Keratinocyte (primary cell): Measurements from ENCODE around the gene ACBD7. TPM values are rescaled to one million over a fixed set of nuclear protein-coding genes. Genes with fewer than 3 reads are reported as not detected.

Experiments
- DNase-seq: peaks from one replicate; pipeline ENCODE4 v3.0.0-alpha.2; 2011; ENCODE audit warnings: low read depth, missing footprints, low spot score
- FAIRE-seq: peaks from 2 replicates; lab custom pipeline; 2011; peaks lifted over from hg19 to GRCh38; lab: Jason Lieb, UNC
- H2AFZ ChIP-seq: 2 replicates; pipeline ENCODE4 v1.6.0; 2012; ENCODE audit warnings: low read length, control low read depth, inconsistent platforms; ENCODE audit not compliant: control insufficient read depth
- H3K27ac ChIP-seq: 2 replicates; pipeline ENCODE4 v1.5.1; 2011; ENCODE audit warnings: low read length; ENCODE audit not compliant: control insufficient read depth, insufficient read depth
- H3K27me3 ChIP-seq: 3 replicates; pipeline ENCODE4 v1.6.0; 2011; ENCODE audit warnings: low read length; ENCODE audit not compliant: control insufficient read depth, insufficient read depth; ENCODE audit errors: extremely low read depth
- H3K36me3 ChIP-seq, 2 experiments: 2 replicates in 1 of 2; 3 replicates in 1 of 2; pipeline ENCODE4 v1.5.1; 2011; ENCODE audit warnings: low read length in 2 of 2, mild to moderate bottlenecking in 1 of 2; ENCODE audit not compliant: control insufficient read depth in 2 of 2, insufficient read depth in 2 of 2; ENCODE audit errors: extremely low read depth in 1 of 2
- H3K4me1 ChIP-seq: 3 replicates; pipeline ENCODE4 v1.5.1; 2011; ENCODE audit warnings: low read length; ENCODE audit not compliant: control insufficient read depth, insufficient read depth; ENCODE audit errors: extremely low read depth
- H3K4me2 ChIP-seq: 3 replicates; pipeline ENCODE4 v1.6.0; 2011; ENCODE audit warnings: low read depth, low read length; ENCODE audit not compliant: control insufficient read depth, insufficient read depth; ENCODE audit errors: extremely low read depth
- H3K4me3 ChIP-seq, 3 experiments: fragments of 200-600 bp in 1 of 3; sonication (generic) in 1 of 3; 2 replicates in 2 of 3; 3 replicates in 1 of 3; pipeline ENCODE4 v1.5.1; 2011 to 2016; ENCODE audit warnings: low read length in 3 of 3, mild to moderate bottlenecking in 3 of 3, control low read depth in 2 of 3, inconsistent platforms in 1 of 3, low read depth in 1 of 3, mixed read lengths in 1 of 3, mixed run types in 1 of 3, moderate library complexity in 1 of 3; ENCODE audit not compliant: control insufficient read depth in 2 of 3, insufficient read depth in 2 of 3; ENCODE audit errors: extremely low read depth in 1 of 3
- H3K79me2 ChIP-seq: 2 replicates; pipeline ENCODE4 v1.6.0; 2012; ENCODE audit warnings: low read length; ENCODE audit not compliant: control insufficient read depth, insufficient read depth
- H3K9ac ChIP-seq: 3 replicates; pipeline ENCODE4 v1.6.0; 2011; ENCODE audit warnings: low read length; ENCODE audit not compliant: control insufficient read depth, insufficient read depth; ENCODE audit errors: extremely low read depth
- H3K9me1 ChIP-seq: 3 replicates; pipeline ENCODE4 v1.6.0; 2011; ENCODE audit warnings: low read length; ENCODE audit not compliant: control insufficient read depth, insufficient read depth; ENCODE audit errors: extremely low read depth
- H3K9me3 ChIP-seq: 2 replicates; pipeline ENCODE4 v1.5.1; 2012; ENCODE audit warnings: low read depth, low read length; ENCODE audit not compliant: control insufficient read depth
- H4K20me1 ChIP-seq: 3 replicates; pipeline ENCODE4 v1.6.0; 2011; ENCODE audit warnings: low read length; ENCODE audit not compliant: control insufficient read depth, insufficient read depth; ENCODE audit errors: extremely low read depth
- CTCF ChIP-seq, 3 experiments: IDR thresholded peaks in 1 of 3; conservative IDR thresholded peaks in 1 of 3; optimal IDR thresholded peaks in 1 of 3; 2 replicates in 2 of 3; 3 replicates in 1 of 3; pipeline versions ENCODE3 to v1.5.1; 2011; ENCODE audit warnings: low read length in 3 of 3, mild to moderate bottlenecking in 3 of 3, moderate library complexity in 2 of 3, control low read depth in 1 of 3, inconsistent platforms in 1 of 3; ENCODE audit not compliant: insufficient read depth in 2 of 3; ENCODE audit errors: extremely low read depth in 1 of 3
- EZH2 ChIP-seq: IDR thresholded peaks from one replicate; pipeline ENCODE4 v1.6.1; 2012; ENCODE audit warnings: inconsistent platforms, mild to moderate bottlenecking, low read length, moderate library complexity
- dilution Hi-C: fragments of 300-500 bp; cut with MboI; formaldehyde crosslinking; loops from one replicate; pipeline ENCODE4 v1.7.0; 2020; ENCODE audit warnings: low sequenced_read_pairs; ENCODE audit not compliant: extremely low pct_ligation_motif_present
- polyA plus RNA-seq, 5 experiments: library from polyadenylated mRNA; depleted of rRNA in 3 of 5; stranded (reverse) in 3 of 5; stranded (forward) in 1 of 5; unstranded in 1 of 5; fragments of >200 nt; gene quantifications; 1 replicate in 1 of 5; 2 replicates in 3 of 5; 3 replicates in 1 of 5; pipeline versions ENCODE4 v1.2.1 to v1.2.3, GENCODE V29; 2011 to 2012; ENCODE audit warnings: missing spikeins in 2 of 5, low read depth in 1 of 5, low replicate concordance in 1 of 5

ACBD7 gene
- polyA plus RNA-seq, 1 donor (not counting 4 experiments of a cell fraction or from before 2014, with no cell fraction given): 0.20 TPM

DNA sequence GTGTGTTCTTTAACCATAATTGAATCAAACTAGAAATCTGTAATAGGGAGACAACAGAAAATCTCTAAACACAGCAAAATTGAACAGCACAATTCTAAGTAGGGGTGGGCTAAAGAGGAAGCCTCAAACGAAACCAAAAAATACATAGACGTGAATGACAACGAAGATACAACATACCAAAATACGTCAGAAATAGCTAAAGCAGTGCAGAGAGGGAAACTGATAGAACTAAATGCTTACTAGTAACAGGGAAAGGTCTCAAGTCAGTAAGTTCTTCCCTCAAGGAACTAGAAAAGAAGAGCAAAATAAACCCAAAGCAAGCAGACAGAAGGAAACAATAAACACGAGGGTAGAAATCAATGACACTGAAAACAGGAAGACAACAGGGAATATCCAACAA, 27.6 kb upstream of the ACBD7 start:
- DNase-seq (no peak), FAIRE-seq (no peak)
- Histone ChIP-seq H3K9me1 (no peaks in the 10 kb centered on the region), H3K9ac (no peak overlapping the region), H3K79me2 (no peaks in the 10 kb centered on the region), H3K36me3 (peaks cover 12 to 23% of the 10 kb centered on the region in 2 experiments), H4K20me1 (no peaks in the 10 kb centered on the region), H3K27ac (no peak overlapping the region), H3K4me1 (peaks cover 6% of the 10 kb centered on the region), H3K4me2 (no peak overlapping the region), H3K9me3 (no peaks in the 10 kb centered on the region), H3K4me3 (no peak overlapping the region), H2AFZ (no peak overlapping the region), H3K27me3 (no peaks in the 10 kb centered on the region)
- no peak for TF ChIP-seq CTCF (optimal IDR thresholded peaks at IDR 0.05 in 1 of 3, IDR thresholded peaks at IDR 0.05 in 1 of 3, conservative IDR thresholded peaks at IDR 0.05 in 1 of 3; ENCODE audit: extremely low read depth in 1 of 3, insufficient read depth in 2 of 3, low read length in 3 of 3)
- no peak for TF ChIP-seq EZH2
- dilution Hi-C loops: no loop called here

GRCh38 chr10:15113766-15114165, 25.2 kb upstream of the ACBD7 start:
- H3K4me2 ChIP-seq: no peak overlapping the region
- H3K9me1 ChIP-seq: no peaks in the 10 kb centered on the region
- no peaks in the 10 kb centered on the region for H3K9me3 ChIP-seq
- no peak for FAIRE-seq
- TF ChIP-seq EZH2 (no peak), CTCF (optimal IDR thresholded peaks at IDR 0.05 in 1 of 3, IDR thresholded peaks at IDR 0.05 in 1 of 3, conservative IDR thresholded peaks at IDR 0.05 in 1 of 3; ENCODE audit: extremely low read depth in 1 of 3, insufficient read depth in 2 of 3, low read length in 3 of 3) (no peak)
- H4K20me1 ChIP-seq: no peaks in the 10 kb centered on the region
- no peak overlapping the region for H3K9ac ChIP-seq
- no peaks in the 10 kb centered on the region for H3K4me1 ChIP-seq
- no peak for DNase-seq
- H2AFZ ChIP-seq: no peak overlapping the region
- H3K27me3 ChIP-seq: no peaks in the 10 kb centered on the region
- dilution Hi-C loops: no loop called here
- H3K36me3 ChIP-seq: peaks cover 10 to 16% of the 10 kb centered on the region in 2 experiments
- no peaks in the 10 kb centered on the region for H3K79me2 ChIP-seq
- no peak overlapping the region for H3K4me3 ChIP-seq
- H3K27ac ChIP-seq: no peak overlapping the region
